GM19372 (cell line): ENCODE measurements around the gene RPS6KA2.

Source experiments
- ATAC-seq: cut with Tn5 transposase; IDR thresholded peaks from one replicate; pipeline ENCODE4 v1.9.1; 2021; ENCODE audit warnings: mild to moderate bottlenecking, low read depth, moderate library complexity; ENCODE audit not compliant: unreplicated experiment

RPS6KA2 gene

GRCh38 chr6:166617359-166617758 lies 9.7 kb downstream of the RPS6KA2 start:
- no peak for ATAC-seq

- no peak for ATAC-seq
These were observed 10.5 kb downstream of the RPS6KA2 start for GRCh38 chr6:166616261-166617238.

- ATAC-seq = no peak
These were observed 11.8 kb downstream of the RPS6KA2 start for GRCh38 chr6:166615059-166615770.

GRCh38 chr6:166614589-166614988 lies 12.5 kb downstream of the RPS6KA2 start:
- no peak for ATAC-seq

GRCh38 chr6:166614171-166614583 lies 12.9 kb downstream of the RPS6KA2 start:
- no peak for ATAC-seq

GRCh38 chr6:166613027-166613426 lies 14.0 kb downstream of the RPS6KA2 start:
- ATAC-seq = no peak

GRCh38 chr6:166612471-166612881 lies 14.6 kb downstream of the RPS6KA2 start:
- ATAC-seq = no peak

GRCh38 chr6:166611631-166612030 lies 15.4 kb downstream of the RPS6KA2 start:
- no peak for ATAC-seq

- ATAC-seq = no peak
These were observed 17.0 kb downstream of the RPS6KA2 start for GRCh38 chr6:166610069-166610468.

GRCh38 chr6:166608774-166609173 lies 18.3 kb downstream of the RPS6KA2 start:
- ATAC-seq = no peak

- no peak for ATAC-seq
These were observed 21.3 kb downstream of the RPS6KA2 start for GRCh38 chr6:166605752-166606151.

GRCh38 chr6:166604911-166605310 lies 22.1 kb downstream of the RPS6KA2 start:
- ATAC-seq = no peak

GRCh38 chr6:166604328-166604727 lies 22.7 kb downstream of the RPS6KA2 start:
- ATAC-seq = no peak

GRCh38 chr6:166603043-166603690 lies 23.9 kb downstream of the RPS6KA2 start:
- no peak for ATAC-seq

GRCh38 chr6:166601956-166602355 lies 25.1 kb downstream of the RPS6KA2 start:
- ATAC-seq = no peak

GRCh38 chr6:166600931-166601330 lies 26.1 kb downstream of the RPS6KA2 start:
- no peak for ATAC-seq

GRCh38 chr6:166599205-166599604 lies 27.8 kb downstream of the RPS6KA2 start:
- no peak for ATAC-seq

GRCh38 chr6:166598441-166599138 lies 28.5 kb downstream of the RPS6KA2 start:
- ATAC-seq = no peak

GRCh38 chr6:166597711-166598440 lies 29.2 kb downstream of the RPS6KA2 start:
- ATAC-seq = no peak
